ENCODE data around the gene PPP1R1C. TPM values are rescaled to one million over a fixed set of nuclear protein-coding genes. Genes with fewer than 3 reads are reported as not detected.

Gene PPP1R1C
- total RNA-seq, 4 donors from 2014 or later: 1.1 to 27.4 TPM; not detected in 2

GRCh38 chr2:182069908-182070307, 84.3 kb downstream of the PPP1R1C start:
- Histone ChIP-seq H3K4me3 (no peak overlapping the region), H3K4me1 (no peaks in the 10 kb centered on the region), H3K27ac (no peak overlapping the region), H3K9me3 (no peaks in the 10 kb centered on the region), H3K27me3 (no peaks in the 10 kb centered on the region), H3K36me3 (no peaks in the 10 kb centered on the region)
- DNase-seq: no peak
- intact Hi-C loops (cut with DNase I; ENCODE audit: low total_unique reads): no loop called here
- no peak for TF ChIP-seq POLR2A (IDR thresholded peaks at IDR 0.05)
- TF ChIP-seq CTCF (IDR thresholded peaks at IDR 0.05): no peak

- H3K4me3 ChIP-seq: no peak overlapping the region
- intact Hi-C loops (cut with DNase I; ENCODE audit: low total_unique reads): no loop called here
- H3K27me3 ChIP-seq: no peaks in the 10 kb centered on the region
- TF ChIP-seq POLR2A (IDR thresholded peaks at IDR 0.05) (no peak), CTCF (IDR thresholded peaks at IDR 0.05) (no peak)
- H3K9me3 ChIP-seq: no peaks in the 10 kb centered on the region
- no peak overlapping the region for H3K27ac ChIP-seq
- H3K36me3 ChIP-seq: no peaks in the 10 kb centered on the region
- DNase-seq: no peak
- no peaks in the 10 kb centered on the region for H3K4me1 ChIP-seq
These were observed 85.1 kb downstream of the PPP1R1C start for GRCh38 chr2:182070736-182071135.

GRCh38 chr2:182072861-182073260, 87.2 kb downstream of the PPP1R1C start:
- Histone ChIP-seq H3K36me3 (no peaks in the 10 kb centered on the region), H3K4me1 (peaks cover 0 to 4% of the 10 kb centered on the region in 2 donors), H3K27me3 (no peaks in the 10 kb centered on the region), H3K9me3 (no peaks in the 10 kb centered on the region), H3K27ac (no peak overlapping the region), H3K4me3 (no peak overlapping the region)
- intact Hi-C loops (cut with DNase I; ENCODE audit: low total_unique reads): no loop called here
- DNase-seq: no peak
- TF ChIP-seq CTCF (IDR thresholded peaks at IDR 0.05) (no peak), POLR2A (IDR thresholded peaks at IDR 0.05) (no peak)

- no peak for DNase-seq
- H3K36me3 ChIP-seq: no peaks in the 10 kb centered on the region
- H3K4me1 ChIP-seq: peaks cover 0 to 4% of the 10 kb centered on the region in 2 donors
- TF ChIP-seq CTCF (IDR thresholded peaks at IDR 0.05) (no peak), POLR2A (IDR thresholded peaks at IDR 0.05) (no peak)
- H3K27ac ChIP-seq: no peak overlapping the region
- intact Hi-C loops (cut with DNase I; ENCODE audit: low total_unique reads): no loop called here
- no peaks in the 10 kb centered on the region for H3K9me3 ChIP-seq
- no peak overlapping the region for H3K4me3 ChIP-seq
- no peaks in the 10 kb centered on the region for H3K27me3 ChIP-seq
These were observed 88.0 kb downstream of the PPP1R1C start for GRCh38 chr2:182073613-182074012.

GRCh38 chr2:182077023-182077422, 91.4 kb downstream of the PPP1R1C start:
- Histone ChIP-seq H3K4me3 (no peak overlapping the region), H3K27me3 (no peaks in the 10 kb centered on the region), H3K9me3 (no peaks in the 10 kb centered on the region), H3K36me3 (no peaks in the 10 kb centered on the region), H3K4me1 (peaks cover 0 to 4% of the 10 kb centered on the region in 2 donors), H3K27ac (no peak overlapping the region)
- intact Hi-C loops (cut with DNase I; ENCODE audit: low total_unique reads): no loop called here
- no peak for DNase-seq
- TF ChIP-seq POLR2A (IDR thresholded peaks at IDR 0.05): no peak
- no peak for TF ChIP-seq CTCF (IDR thresholded peaks at IDR 0.05)

All from uterus (tissue), 4 donors.